GM23338 (cell line): ENCODE results near the gene P3H4. TPM values are rescaled to one million over a fixed set of nuclear protein-coding genes. Genes with fewer than 3 reads are reported as not detected.

Experiments
- ATAC-seq: fragments of 200-7000 bp; cut with Tn5 transposase; 3 replicates; pipeline ENCODE4 v1.9.1; 2020
- DNase-seq: peaks from one replicate; pipeline ENCODE4 v3.0.0-alpha.2; 2015; ENCODE audit warnings: low spot score
- H2AFZ ChIP-seq: fragments of 200-600 bp; sonication (generic); 2 replicates; pipeline ENCODE4 v1.8.0; 2016; ENCODE audit warnings: antibody characterized with exemption, mild to moderate bottlenecking, moderate library complexity
- H3F3A ChIP-seq: fragments of 200-600 bp; sonication (generic); replicated peaks from 2 replicates; pipeline ENCODE4 v1.8.0; 2017; ENCODE audit warnings: antibody characterized with exemption, mixed run types, low read depth
- H3K27ac ChIP-seq: fragments of 200-600 bp; sonication (generic); 2 replicates; pipeline ENCODE4 v1.6.1; 2016; ENCODE audit warnings: low read depth
- H3K27me3 ChIP-seq: fragments of 200-600 bp; sonication (generic); 2 replicates; pipeline ENCODE4 v1.8.0; 2016; ENCODE audit warnings: mild to moderate bottlenecking, mixed run types, moderate library complexity; ENCODE audit not compliant: insufficient read depth
- H3K36me3 ChIP-seq: fragments of 200-600 bp; sonication (generic); 2 replicates; pipeline ENCODE4 v1.8.0; 2016; ENCODE audit warnings: mild to moderate bottlenecking; ENCODE audit not compliant: insufficient read depth
- H3K4me1 ChIP-seq: fragments of 200-600 bp; sonication (generic); 2 replicates; pipeline ENCODE4 v1.8.0; 2016; ENCODE audit warnings: mild to moderate bottlenecking, moderate library complexity; ENCODE audit not compliant: insufficient read depth
- H3K4me2 ChIP-seq: fragments of 200-600 bp; sonication (generic); 2 replicates; pipeline ENCODE4 v1.7.1; 2017; ENCODE audit warnings: mixed run types
- H3K4me3 ChIP-seq: fragments of 200-600 bp; sonication (generic); 2 replicates; pipeline ENCODE4 v1.6.1; 2016; ENCODE audit warnings: mixed run types
- H3K79me2 ChIP-seq: fragments of 200-600 bp; sonication (generic); replicated peaks from 2 replicates; pipeline ENCODE4 v1.8.0; 2017; ENCODE audit warnings: mild to moderate bottlenecking; ENCODE audit not compliant: insufficient read depth
- H3K9me2 ChIP-seq: fragments of 200-600 bp; sonication (generic); 2 replicates; pipeline ENCODE4 v1.8.0; 2017; ENCODE audit not compliant: insufficient read depth
- H4K20me1 ChIP-seq: fragments of 200-600 bp; sonication (generic); replicated peaks from 2 replicates; pipeline ENCODE4 v1.8.0; 2017; ENCODE audit warnings: mild to moderate bottlenecking; ENCODE audit not compliant: insufficient read depth
- H3K27ac Mint-ChIP-seq: 2 replicates; pipeline ENCODE4 v1.8.0; 2020; ENCODE audit warnings: inconsistent platforms, mild to moderate bottlenecking, moderate library complexity, mixed read lengths
- H3K27me3 Mint-ChIP-seq: 3 replicates; pipeline ENCODE4 v1.8.0; 2022; ENCODE audit warnings: low read depth, mild to moderate bottlenecking, moderate library complexity, mixed read lengths, inconsistent platforms; ENCODE audit not compliant: insufficient read depth, poor library complexity
- H3K36me3 Mint-ChIP-seq: 3 replicates; pipeline ENCODE4 v1.8.0; 2021; ENCODE audit warnings: low read depth, mild to moderate bottlenecking, inconsistent platforms, moderate library complexity, mixed read lengths
- H3K4me1 Mint-ChIP-seq: 3 replicates; pipeline ENCODE4 v1.8.0; 2020; ENCODE audit warnings: mild to moderate bottlenecking, inconsistent platforms, mixed read lengths
- H3K4me3 Mint-ChIP-seq: 3 replicates; pipeline ENCODE4 v1.8.0; 2021; ENCODE audit warnings: moderate library complexity, mild to moderate bottlenecking, inconsistent platforms, mixed read lengths
- H3K9me3 Mint-ChIP-seq: 3 replicates; pipeline ENCODE4 v1.8.0; 2020; ENCODE audit warnings: moderate library complexity, mild to moderate bottlenecking, inconsistent platforms, mixed read lengths
- EZH2 ChIP-seq: fragments of 200-600 bp; sonication (generic); IDR thresholded peaks from one replicate; pipeline ENCODE4 v1.8.0; 2017; ENCODE audit warnings: antibody characterized with exemption, mild to moderate bottlenecking, low read depth; ENCODE audit not compliant: unreplicated experiment
- EZH2phosphoT487 ChIP-seq: fragments of 200-600 bp; sonication (generic); IDR thresholded peaks from one replicate; pipeline ENCODE4 v1.8.1; 2018; ENCODE audit warnings: antibody characterized with exemption; ENCODE audit not compliant: unreplicated experiment
- NANOG ChIP-seq: IDR thresholded peaks from 2 replicates; pipeline ENCODE4 v1.6.1; 2016; ENCODE audit warnings: antibody characterized with exemption, borderline replicate concordance
- REST ChIP-seq: IDR thresholded peaks from one replicate; pipeline ENCODE4 v1.6.1; 2018; ENCODE audit warnings: antibody characterized with exemption; ENCODE audit not compliant: unreplicated experiment
- STAT1 ChIP-seq: IDR thresholded peaks from one replicate; pipeline ENCODE4 v1.6.1; 2016; ENCODE audit warnings: antibody characterized with exemption; ENCODE audit not compliant: unreplicated experiment
- ZNF462 ChIP-seq: fragments of 250-450 bp; sonication (Bioruptor Pico); IDR thresholded peaks from 2 replicates; pipeline ENCODE4 v1.5.0; 2020; ENCODE audit warnings: mild to moderate bottlenecking, moderate library complexity
- polyA plus RNA-seq: library from polyadenylated mRNA; unstranded; fragments of >200 nt; fragmentation: Nextera tagmentation; extraction: Ambion mirVana; gene quantifications from 2 replicates; pipeline ENCODE4 v1.2.1, GENCODE V29; 2016
- total RNA-seq: library from RNA; depleted of rRNA; stranded (reverse); fragments of >200 nt; shearing (Covaris generic); gene quantifications from 2 replicates; pipeline ENCODE4 v1.2.3, GENCODE V29; 2014

P3H4 gene
- total and polyA plus RNA-seq, 2 experiments from 2014 or later, result 16.0 to 33.3 TPM

- no peak for TF ChIP-seq ZNF462 (CRISPR knock-in tag)
Measured at GRCh38 chr17:41763327-41763726, 48.4 kb downstream of the P3H4 start (continued).

GRCh38 chr17:41762841-41763240 is 48.9 kb downstream of the P3H4 start:
- Histone ChIP-seq H2AFZ (no peak overlapping the region), H3K27me3 (no peaks in the 10 kb centered on the region), H3K9me2 (no peaks in the 10 kb centered on the region), H3K4me2 (no peak overlapping the region), H3K36me3 (peaks cover 25% of the 10 kb centered on the region), H3K79me2 (no peaks in the 10 kb centered on the region), H4K20me1 (peaks cover 7% of the 10 kb centered on the region; the same call in 1 of the 2 replicates), H3F3A (peaks cover 4% of the 10 kb centered on the region; the same call in 1 of the 2 replicates), H3K4me3 (no peak overlapping the region), H3K4me1 (no peaks in the 10 kb centered on the region), H3K27ac (no peak overlapping the region)
- H3K36me3 Mint-ChIP-seq, result peaks cover 97% of the 10 kb centered on the region
- H3K9me3 Mint-ChIP-seq, result no peaks in the 10 kb centered on the region
- H3K27me3 Mint-ChIP-seq, result no peaks in the 10 kb centered on the region
- DNase-seq (no peak), ATAC-seq (no peak)
- H3K4me3 Mint-ChIP-seq, result no peak overlapping the region
- no peak overlapping the region for H3K27ac Mint-ChIP-seq
- no peaks in the 10 kb centered on the region for H3K4me1 Mint-ChIP-seq
- no peak for TF ChIP-seq EZH2phosphoT487
- TF ChIP-seq STAT1, result no peak
- TF ChIP-seq EZH2, result no peak
- TF ChIP-seq REST, result no peak
- no peak for TF ChIP-seq ZNF462 (CRISPR knock-in tag)
- no peak for TF ChIP-seq NANOG
